Measurements from ENCODE around the gene TMUB2. TPM values are rescaled to one million over a fixed set of nuclear protein-coding genes. Genes with fewer than 3 reads are reported as not detected.
"Not testable (repeated sequence)": the region's sequence is repeated elsewhere in the genome, so short reads cannot be mapped to it uniquely, and the experiment has no call there.

Gene TMUB2
- total RNA-seq, 8 experiments from 2014 or later: 24.0 to 41.8 (median 31.8) TPM

DNA sequence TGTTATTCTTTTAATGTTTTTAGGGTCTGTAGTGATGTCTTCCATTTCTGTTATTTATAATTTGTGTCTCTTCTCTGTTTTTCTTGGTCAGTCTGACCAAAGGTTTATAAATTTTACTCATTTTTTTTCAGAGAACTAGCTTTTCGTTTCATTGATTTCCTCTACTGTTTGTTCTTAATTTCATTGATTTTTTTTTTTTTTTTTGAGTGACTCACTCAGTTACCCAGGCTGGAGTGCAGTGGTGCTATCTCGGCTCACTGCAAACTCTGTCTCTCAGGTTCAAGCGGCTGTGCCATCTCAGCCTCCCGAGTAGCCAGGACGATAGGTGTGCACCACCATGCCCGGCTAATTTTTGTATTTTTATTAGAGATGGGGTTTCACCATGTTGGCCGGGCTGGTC lies 45.3 kb downstream of the TMUB2 start:
- Histone ChIP-seq H3K4me3 (no peak overlapping the region), H3K27ac (no peak overlapping the region), H3K4me1 (replicated peaks in 1 of 2) (no peaks in the 10 kb centered on the region)
- in situ Hi-C loops (cut with MboI; ENCODE audit: low pct_unique_long_range_greater_than_20kb in 2 of 9, low sequenced_read_pairs in 9 of 9, unreplicated experiment in 9 of 9): no loop called here
- WGBS, 10 experiments: 42 to 88% (median 76%) methylated on average over 1 to 7 of the region's 7 CpGs
- no peak for ATAC-seq (replicated peaks in 6 of 8)

DNA sequence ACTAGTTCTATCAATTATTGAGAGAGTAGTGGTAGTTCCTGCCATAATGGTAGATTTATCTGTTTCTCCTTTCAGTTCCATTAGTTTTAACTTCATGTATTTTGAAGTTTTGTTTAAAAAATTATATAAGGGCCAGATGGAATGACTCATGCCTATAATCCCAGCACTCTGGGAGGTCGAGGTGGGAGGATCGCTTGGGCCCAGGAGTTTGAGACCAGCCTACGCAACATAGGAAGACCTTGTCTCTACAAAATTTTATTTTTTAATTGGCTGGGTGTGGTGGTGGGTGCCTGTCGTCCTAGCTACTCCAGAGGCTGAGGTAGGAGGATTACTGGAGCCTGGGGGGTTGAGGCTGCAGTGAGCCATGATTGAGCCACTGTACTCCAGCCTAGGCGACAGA lies 46.8 kb downstream of the TMUB2 start:
- in situ Hi-C loops (cut with MboI; ENCODE audit: low pct_unique_long_range_greater_than_20kb in 2 of 9, low sequenced_read_pairs in 9 of 9, unreplicated experiment in 9 of 9): no loop called here

DNA sequence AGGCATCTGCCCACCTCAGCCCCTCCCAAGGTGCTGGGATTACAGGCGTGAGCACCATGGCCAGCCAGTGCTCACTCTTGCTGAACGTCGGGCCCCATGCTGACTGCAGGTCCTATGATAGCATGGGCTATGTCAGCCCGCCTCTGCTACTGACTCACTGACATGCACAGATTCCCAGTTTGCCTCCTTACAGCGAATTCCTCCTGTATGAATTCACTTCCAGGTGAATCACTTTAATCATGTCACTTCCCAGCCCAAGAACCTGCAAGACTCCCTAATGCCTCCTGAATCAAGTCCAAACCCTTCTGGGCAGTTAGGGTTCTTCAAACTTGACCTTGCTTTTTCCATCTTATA lies 48.8 kb downstream of the TMUB2 start:
- H3K27ac ChIP-seq: no peak overlapping the region
- 14 to 83% (median 53%) methylated on average over 1 to 5 of the region's 5 CpGs; no CpG with 5 or more reads in 5 of the 10 experiments for WGBS, 10 experiments
- H3K4me1 ChIP-seq (replicated peaks in 1 of 2): no peaks in the 10 kb centered on the region
- in situ Hi-C loops (cut with MboI; ENCODE audit: low pct_unique_long_range_greater_than_20kb in 2 of 9, low sequenced_read_pairs in 9 of 9, unreplicated experiment in 9 of 9): no loop called here
- peak in 3 of 8 experiments; percentile 18 to 52 (median 41) for ATAC-seq (replicated peaks in 6 of 8)
- H3K4me3 ChIP-seq: no peak overlapping the region

More for the DNA sequence above, 46.8 kb downstream of the TMUB2 start:
- no peak overlapping the region for H3K4me3 ChIP-seq
- 31 to 100% (median 78%) methylated on average over 1 to 5 of the region's 5 CpGs for WGBS, 10 experiments
- H3K27ac ChIP-seq: no peak overlapping the region
- H3K4me1 ChIP-seq (replicated peaks in 1 of 2): no peaks in the 10 kb centered on the region
- no peak for ATAC-seq (replicated peaks in 6 of 8)

DNA sequence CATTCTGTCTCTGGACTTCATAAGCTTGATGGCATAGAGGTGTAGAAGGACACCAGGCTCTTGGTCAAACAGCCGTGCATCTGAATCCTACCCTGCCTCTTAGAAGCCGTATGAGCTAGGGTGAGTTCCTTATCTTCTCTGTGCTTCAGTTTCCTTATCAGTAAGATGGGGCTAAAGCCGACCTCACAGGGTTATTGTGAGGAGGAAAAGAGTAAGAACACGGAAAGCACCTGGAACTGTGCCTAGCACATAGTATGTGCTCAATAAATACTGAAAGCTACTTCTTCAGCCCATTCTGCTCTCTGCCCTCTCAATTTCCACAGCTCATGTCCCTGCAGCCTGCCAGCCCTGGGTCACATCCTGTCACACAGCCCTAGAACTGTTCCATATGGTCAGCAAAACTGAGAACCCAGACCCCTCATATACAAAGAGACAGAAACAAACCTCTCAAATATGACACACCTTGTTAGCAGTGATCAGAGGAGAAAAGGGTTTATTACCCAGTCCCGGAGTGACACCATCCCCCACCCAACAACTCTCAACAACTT lies 49.7 kb downstream of the TMUB2 start:
- no peak overlapping the region for H3K27ac ChIP-seq
- in situ Hi-C loops (cut with MboI; ENCODE audit: low pct_unique_long_range_greater_than_20kb in 2 of 9, low sequenced_read_pairs in 9 of 9, unreplicated experiment in 9 of 9): no loop called here
- no peaks in the 10 kb centered on the region for H3K4me1 ChIP-seq (replicated peaks in 1 of 2)
- WGBS, 10 experiments: 0 to 100% (median 63%) methylated on average over 1 to 3 of the region's 5 CpGs; no CpG with 5 or more reads in 3 of the 10 experiments
- ATAC-seq (replicated peaks in 6 of 8): no peak
- H3K4me3 ChIP-seq: no peak overlapping the region

DNA sequence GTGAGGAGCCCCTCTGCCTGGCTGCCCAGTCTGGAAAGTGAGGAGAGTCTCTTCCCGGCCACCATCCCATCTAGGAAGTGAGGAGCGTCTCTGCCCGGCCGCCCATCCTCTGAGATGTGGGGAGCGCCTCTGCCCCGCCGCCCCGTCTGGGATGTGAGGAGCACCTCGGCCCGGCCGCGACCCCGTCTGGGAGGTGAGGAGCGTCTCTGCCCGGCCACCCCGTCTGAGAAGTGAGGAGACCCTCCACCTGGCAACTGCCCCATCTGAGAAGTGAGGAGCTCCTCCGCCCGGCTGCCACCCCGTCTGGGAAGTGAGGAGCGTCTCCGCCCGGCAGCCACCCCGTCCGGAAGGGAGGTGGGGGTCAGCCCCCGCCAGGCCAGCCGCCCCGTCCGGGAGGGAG lies 51.1 kb downstream of the TMUB2 start:
- H3K4me1 ChIP-seq (replicated peaks in 1 of 2); in situ Hi-C loops (cut with MboI; ENCODE audit: low pct_unique_long_range_greater_than_20kb in 2 of 9, low sequenced_read_pairs in 9 of 9, unreplicated experiment in 9 of 9); ATAC-seq (replicated peaks in 6 of 8); H3K4me3 ChIP-seq; H3K27ac ChIP-seq: not testable (repeated sequence)
- WGBS, 10 experiments: no CpG with 5 or more reads among the region's 28 CpGs

DNA sequence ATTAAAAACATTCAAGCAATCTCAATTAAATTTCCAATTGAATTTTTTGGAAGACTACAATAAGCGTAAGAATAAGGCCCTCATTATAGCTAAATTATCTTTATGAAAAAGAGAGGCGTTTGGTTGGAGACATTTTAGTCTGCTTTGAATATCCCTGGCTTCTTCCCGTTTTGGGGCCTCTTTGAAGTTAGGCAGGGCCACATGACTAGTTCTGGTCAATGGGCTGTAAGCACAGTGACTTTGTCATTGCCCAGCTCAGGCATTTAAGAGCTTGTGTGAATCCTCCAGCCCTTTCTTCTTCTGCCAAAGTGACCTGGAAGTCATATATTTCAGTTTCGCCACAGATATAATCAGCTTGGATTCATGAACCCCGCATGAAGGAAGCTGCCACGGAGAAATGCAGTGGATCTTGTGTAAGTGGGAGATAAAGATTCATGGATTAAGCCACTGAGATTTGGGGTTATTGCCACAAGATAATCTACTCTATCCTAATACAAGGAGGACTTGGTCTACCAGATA lies 54.4 kb downstream of the TMUB2 start:
- Histone ChIP-seq H3K4me3 (no peak overlapping the region), H3K27ac (no peak overlapping the region), H3K4me1 (replicated peaks in 1 of 2) (peaks cover 0 to 6% of the 10 kb centered on the region in 2 donors)
- no peak for ATAC-seq (replicated peaks in 6 of 8)
- WGBS, 10 experiments: 36 to 88% (median 70%) methylated on average over 1 to 6 of the region's 6 CpGs
- in situ Hi-C loops (cut with MboI; ENCODE audit: low pct_unique_long_range_greater_than_20kb in 2 of 9, low sequenced_read_pairs in 9 of 9, unreplicated experiment in 9 of 9): no loop called here

Other genes with a start within 250 kb of the TMUB2 start
- gene PPY, start 244.5 kb upstream of the TMUB2 start, total RNA-seq: 1 to 10 TPM in 2 of 8 experiments, under 1 TPM in 1, not detected in 5; 0.54 to 3.5 (median 1.7) TPM
- 1 to 10 TPM in 1 of 8 experiments, under 1 TPM in 2, not detected in 5; 0.27 to 2.8 (median 0.47) TPM for gene PYY, start 233.0 kb upstream of the TMUB2 start, total RNA-seq
- gene NAGS, start 182.3 kb upstream of the TMUB2 start, total RNA-seq: 1 to 10 TPM in 6 of 8 experiments, under 1 TPM in 2; 0.31 to 3.4 (median 1.4) TPM
- gene TMEM101, start 172.0 kb upstream of the TMUB2 start, total RNA-seq: 10 to 100 TPM; 24.5 to 49.3 (median 34.4) TPM
- gene LSM12, start 120.3 kb upstream of the TMUB2 start, total RNA-seq: 10 to 100 TPM; 31.4 to 74.8 (median 47.5) TPM
- gene G6PC3, start 116.2 kb upstream of the TMUB2 start, total RNA-seq: 100 to 1,000 TPM in 1 of 8 experiments, 10 to 100 TPM in 7; 43.6 to 194 (median 63.4) TPM
- 10 to 100 TPM; 15.9 to 60.5 (median 41.7) TPM for gene HDAC5, start 63.3 kb upstream of the TMUB2 start, total RNA-seq
- 1 to 10 TPM in 4 of 8 experiments, under 1 TPM in 4; 0.61 to 5.1 (median 1.1) TPM for gene HROB, start 45.0 kb upstream of the TMUB2 start, total RNA-seq
- gene ASB16, start 16.3 kb upstream of the TMUB2 start, total RNA-seq: 1 to 10 TPM in 6 of 8 experiments, under 1 TPM in 2; 0.60 to 3.4 (median 1.5) TPM
- 10 to 100 TPM; 32.3 to 59.2 (median 50.3) TPM for gene ATXN7L3, start 12.9 kb downstream of the TMUB2 start, total RNA-seq
- 10 to 100 TPM; 34.4 to 94.0 (median 55.9) TPM for gene UBTF, start 32.7 kb downstream of the TMUB2 start, total RNA-seq
- gene SLC4A1, start 81.2 kb downstream of the TMUB2 start, total RNA-seq: under 1 TPM in 7 of 8 experiments, not detected in 1; 0.05 to 0.62 (median 0.10) TPM
- gene RUNDC3A, start 121.6 kb downstream of the TMUB2 start, total RNA-seq: 10 to 100 TPM in 5 of 8 experiments, 1 to 10 TPM in 3; 1.8 to 84.1 (median 49.1) TPM
- 100 to 1,000 TPM in 2 of 8 experiments, 10 to 100 TPM in 6; 28.7 to 148 (median 56.1) TPM for gene SLC25A39, start 137.9 kb downstream of the TMUB2 start, total RNA-seq
- gene GRN, start 158.3 kb downstream of the TMUB2 start, total RNA-seq: 100 to 1,000 TPM in 4 of 8 experiments, 10 to 100 TPM in 4; 19.0 to 448 (median 77.5) TPM
- 10 to 100 TPM in 5 of 8 experiments, 1 to 10 TPM in 2, under 1 TPM in 1; 0.81 to 30.1 (median 22.7) TPM for gene FAM171A2, start 176.9 kb downstream of the TMUB2 start, total RNA-seq
- gene ITGA2B, start 202.7 kb downstream of the TMUB2 start, total RNA-seq: 1 to 10 TPM in 6 of 8 experiments, under 1 TPM in 2; 0.38 to 3.4 (median 1.5) TPM